Naive thymus-derived CD4-positive, alpha-beta T cell (primary cell): ENCODE results near the gene CYB561D1. TPM values are rescaled to one million over a fixed set of nuclear protein-coding genes. Genes with fewer than 3 reads are reported as not detected.

Source experiments
- ATAC-seq: fragments of 150-1000 bp; cut with Tn5 transposase; 2 replicates; pipeline ENCODE4 v1.10.0; 2021; ENCODE audit warnings: mild to moderate bottlenecking, moderate library complexity
- CTCF ChIA-PET: fragments of 350-600 bp; sonication (Branson Sonifier 250); formaldehyde crosslinking; loops from one replicate; lab custom pipeline; 2021; ENCODE audit warnings: antibody characterized with exemption; lab: Charles Lee
- POLR2A ChIA-PET: fragments of 350-600 bp; sonication (Branson Sonifier 250); formaldehyde crosslinking; loops from one replicate; lab custom pipeline; 2021; ENCODE audit warnings: antibody characterized with exemption, inconsistent platforms; lab: Charles Lee
- DNase-seq, 9 donors: peaks; one replicate each; pipeline versions ENCODE4 v3.0.0 to v3.0.0-alpha.2; 2020 to 2022; ENCODE audit warnings: mixed read lengths in 1 of 9
- H3K27ac ChIP-seq: one replicate; pipeline ENCODE4 v1.7.0; 2013; ENCODE audit warnings: mild to moderate bottlenecking, low read depth, low read length, moderate library complexity
- H3K27me3 ChIP-seq, 2 donors: one replicate each; pipeline ENCODE4 v1.7.0; 2013; ENCODE audit warnings: low read length in 2 of 2, mild to moderate bottlenecking in 2 of 2, moderate library complexity in 2 of 2; ENCODE audit not compliant: control insufficient read depth in 2 of 2, insufficient read depth in 2 of 2
- H3K36me3 ChIP-seq, 3 experiments: 1 replicate in 2 of 3; 2 replicates in 1 of 3; pipeline ENCODE4 v1.7.0; 2013; ENCODE audit warnings: low read length in 3 of 3, mild to moderate bottlenecking in 3 of 3, moderate library complexity in 1 of 3; ENCODE audit not compliant: insufficient read depth in 3 of 3, control insufficient read depth in 2 of 3
- H3K4me1 ChIP-seq, 2 donors: one replicate each; pipeline ENCODE4 v1.7.0; 2013; ENCODE audit warnings: low read length in 2 of 2, mild to moderate bottlenecking in 2 of 2, moderate library complexity in 1 of 2; ENCODE audit not compliant: control insufficient read depth in 2 of 2, insufficient read depth in 2 of 2
- H3K4me3 ChIP-seq: 2 replicates; pipeline ENCODE4 v1.7.0; 2013; ENCODE audit warnings: mild to moderate bottlenecking, low read length
- H3K9me3 ChIP-seq, 3 experiments: 1 replicate in 2 of 3; 2 replicates in 1 of 3; pipeline ENCODE4 v1.7.0; 2013; ENCODE audit warnings: low read length in 3 of 3; ENCODE audit not compliant: control insufficient read depth in 2 of 3
- H3K27ac Mint-ChIP-seq, 9 donors: one replicate each; pipeline ENCODE4 v1.8.0; 2020 to 2022; ENCODE audit warnings: mixed read lengths in 9 of 9, mild to moderate bottlenecking in 8 of 9, moderate library complexity in 5 of 9, inconsistent platforms in 2 of 9
- H3K27me3 Mint-ChIP-seq, 5 donors: one replicate each; pipeline ENCODE4 v1.8.0; 2021 to 2022; ENCODE audit warnings: mixed read lengths in 5 of 5, mild to moderate bottlenecking in 1 of 5
- H3K36me3 Mint-ChIP-seq, 5 donors: one replicate each; pipeline ENCODE4 v1.8.0; 2020 to 2022; ENCODE audit warnings: mixed read lengths in 5 of 5, mild to moderate bottlenecking in 3 of 5, inconsistent platforms in 1 of 5
- H3K4me1 Mint-ChIP-seq, 7 donors: one replicate each; pipeline ENCODE4 v1.8.0; 2020 to 2022; ENCODE audit warnings: mixed read lengths in 7 of 7, mild to moderate bottlenecking in 3 of 7, inconsistent platforms in 1 of 7
- H3K4me3 Mint-ChIP-seq, 10 donors: one replicate each; pipeline ENCODE4 v1.8.0; 2020 to 2022; ENCODE audit warnings: mild to moderate bottlenecking in 10 of 10, mixed read lengths in 10 of 10, moderate library complexity in 6 of 10, inconsistent platforms in 2 of 10
- H3K9me3 Mint-ChIP-seq, 11 donors: one replicate each; pipeline ENCODE4 v1.8.0; 2020 to 2022; ENCODE audit warnings: mixed read lengths in 11 of 11, mild to moderate bottlenecking in 4 of 11, inconsistent platforms in 1 of 11, moderate library complexity in 1 of 11
- intact Hi-C, 2 donors: fragments of 100-400 bp; cut with micrococcal nuclease; formaldehyde crosslinking; loops; one replicate each; pipeline ENCODE4 v1.15.1; 2023
- polyA plus RNA-seq, 2 donors: library from polyadenylated mRNA; unstranded; fragments of 300-500 nt; fragmentation: Illumina TruSeq; gene quantifications; one replicate each; pipeline ENCODE4 v1.2.3, GENCODE V29; 2021
- total RNA-seq, 6 experiments: library from RNA in 5 of 6; stranded (reverse) in 5 of 6; gene quantifications; 1 replicate in 5 of 6; 2 replicates in 1 of 6; pipeline ENCODE4 v1.2.3 and lab custom pipeline; 2021 to 2026

Gene CYB561D1
- total and polyA plus RNA-seq, 7 experiments from 2014 or later: 13.5 to 41.5 (median 24.1) TPM

- no peak for ATAC-seq
- Mint-ChIP-seq H3K4me1 (peaks cover 15 to 22% (median 20%) of the 10 kb centered on the region in 7 donors), H3K27ac (no peak overlapping the region), H3K27me3 (peaks cover 7 to 48% (median 25%) of the 10 kb centered on the region in 5 donors), H3K9me3 (no peaks in the 10 kb centered on the region), H3K4me3 (no peak overlapping the region), H3K36me3 (peaks cover 0 to 4% (median 0%) of the 10 kb centered on the region in 5 donors)
- H3K9me3 ChIP-seq: no peaks in the 10 kb centered on the region
- H3K27me3 ChIP-seq: no peaks in the 10 kb centered on the region
- H3K27ac ChIP-seq: no peak overlapping the region
- ChIA-PET CTCF (interaction anchor here (0.6 to 1.1 kb wide), 2 partner anchors 19 to 53 kb away, joined by 3 to 4 read pairs; no protein-coding TSS in a partner anchor), POLR2A (no interaction called here)
- intact Hi-C loops: no loop called here
- H3K4me1 ChIP-seq: peaks cover 0 to 5% of the 10 kb centered on the region in 2 donors
- H3K36me3 ChIP-seq: no peaks in the 10 kb centered on the region
- H3K4me3 ChIP-seq: no peak overlapping the region
- peak in 6 of 9 donors; percentile 36 to 56 (median 45) for DNase-seq
Measured at GRCh38 chr1:109478806-109479205, 15.1 kb upstream of the CYB561D1 start.

- Histone ChIP-seq H3K36me3 (no peaks in the 10 kb centered on the region), H3K4me3 (no peak overlapping the region), H3K9me3 (no peaks in the 10 kb centered on the region), H3K4me1 (peaks cover 2 to 6% of the 10 kb centered on the region in 2 donors), H3K27ac (no peak overlapping the region), H3K27me3 (no peaks in the 10 kb centered on the region)
- Mint-ChIP-seq H3K9me3 (no peaks in the 10 kb centered on the region), H3K27me3 (peaks cover 7 to 43% (median 23%) of the 10 kb centered on the region in 5 donors), H3K27ac (no peak overlapping the region), H3K36me3 (peaks cover 0 to 4% (median 0%) of the 10 kb centered on the region in 5 donors), H3K4me1 (peaks cover 18 to 25% (median 23%) of the 10 kb centered on the region in 7 donors), H3K4me3 (no peak overlapping the region)
- intact Hi-C loops: no loop called here
- DNase-seq: no peak
- ChIA-PET CTCF (interaction anchor here (1.1 kb wide), 1 partner anchor 18 kb away, joined by 4 read pairs; no protein-coding TSS in a partner anchor), POLR2A (no interaction called here)
- no peak for ATAC-seq
Measured at GRCh38 chr1:109479311-109479710, 14.6 kb upstream of the CYB561D1 start.

GRCh38 chr1:109479901-109480300 is 14.0 kb upstream of the CYB561D1 start:
- peaks cover 0 to 4% (median 0%) of the 10 kb centered on the region in 5 donors for H3K36me3 Mint-ChIP-seq
- intact Hi-C loops: loop anchor here (5.0 to 10.0 kb wide), 5 partner anchors 268 to 735 kb away; partner anchors contain the start of genes SARS1 (in 1 of the 2), STXBP3 (in 1 of the 2) and TMEM167B (in 1 of the 2)
- peak overlapping the region in 1 of 9 donors; percentile 44 for H3K27ac Mint-ChIP-seq
- DNase-seq (no peak), ATAC-seq (no peak)
- no peaks in the 10 kb centered on the region for H3K9me3 Mint-ChIP-seq
- H3K4me3 Mint-ChIP-seq: no peak overlapping the region
- ChIA-PET POLR2A (no interaction called here), CTCF (interaction anchor here (1.1 kb wide), 1 partner anchor 18 kb away, joined by 4 read pairs; no protein-coding TSS in a partner anchor)
- Histone ChIP-seq H3K27ac (no peak overlapping the region), H3K4me3 (no peak overlapping the region), H3K4me1 (peaks cover 7 to 12% of the 10 kb centered on the region in 2 donors), H3K36me3 (no peaks in the 10 kb centered on the region), H3K27me3 (no peaks in the 10 kb centered on the region), H3K9me3 (no peaks in the 10 kb centered on the region)
- H3K4me1 Mint-ChIP-seq: peaks cover 24 to 31% (median 29%) of the 10 kb centered on the region in 7 donors
- peaks cover 7 to 38% (median 20%) of the 10 kb centered on the region in 5 donors for H3K27me3 Mint-ChIP-seq

GRCh38 chr1:109481646-109482045 is 12.2 kb upstream of the CYB561D1 start:
- Histone ChIP-seq H3K9me3 (no peaks in the 10 kb centered on the region), H3K4me3 (no peak overlapping the region), H3K4me1 (peaks cover 9 to 14% of the 10 kb centered on the region in 2 donors), H3K27ac (no peak overlapping the region), H3K36me3 (peaks cover 0 to 8% (median 0%) of the 10 kb centered on the region in 3 experiments), H3K27me3 (no peaks in the 10 kb centered on the region)
- intact Hi-C loops: loop anchor here (2.0 to 10.0 kb wide), 8 partner anchors 21 to 737 kb away; partner anchors contain the start of genes SARS1 (in 1 of the 2), STXBP3 (in 1 of the 2), TMEM167B (in 1 of the 2) and WDR47 (in 1 of the 2)
- CTCF ChIA-PET: interaction anchor here (32.6 kb wide), 1 partner anchor 55 kb away, joined by 1240 read pairs; the partner anchor contains the start of gene GPR61
- Mint-ChIP-seq H3K4me1 (peaks cover 30 to 47% (median 39%) of the 10 kb centered on the region in 7 donors), H3K27ac (no peak overlapping the region), H3K9me3 (no peaks in the 10 kb centered on the region), H3K36me3 (peaks cover 0 to 7% (median 0%) of the 10 kb centered on the region in 5 donors), H3K4me3 (peak overlapping the region in 1 of 10 donors; percentile 8), H3K27me3 (peaks cover 0 to 26% (median 10%) of the 10 kb centered on the region in 5 donors)
- ATAC-seq (no peak), DNase-seq (no peak)
- POLR2A ChIA-PET: interaction anchor here (3.7 to 27.0 kb wide), 2 partner anchors 24 to 56 kb away, joined by 34 to 478 read pairs; partner anchors contain the start of genes AMIGO1, CYB561D1 and PSMA5

- Mint-ChIP-seq H3K9me3 (no peaks in the 10 kb centered on the region), H3K36me3 (peaks cover 0 to 7% (median 0%) of the 10 kb centered on the region in 5 donors), H3K27me3 (peaks cover 0 to 26% (median 7%) of the 10 kb centered on the region in 5 donors), H3K4me1 (peaks cover 30 to 48% (median 39%) of the 10 kb centered on the region in 7 donors), H3K4me3 (peak overlapping the region; percentile 14 to 99 (median 95)), H3K27ac (peak overlapping the region in 5 of 9 donors; percentile 65 to 94 (median 90))
- ATAC-seq (no peak), DNase-seq (no peak)
- ChIA-PET CTCF (interaction anchor here (0.6 to 32.6 kb wide), 4 partner anchors 11 to 329 kb away, joined by 3 to 1240 read pairs (median 218); partner anchors contain the start of genes AMIGO1, CYB561D1 and GPR61), POLR2A (interaction anchor here (0.6 to 27.0 kb wide), 4 partner anchors 24 to 789 kb away, joined by 4 to 478 read pairs (median 20); partner anchors contain the start of genes AMIGO1, CYB561D1, PSMA5 and PSRC1)
- Histone ChIP-seq H3K4me3 (no peak overlapping the region), H3K36me3 (peaks cover 0 to 11% (median 0%) of the 10 kb centered on the region in 3 experiments), H3K27me3 (no peaks in the 10 kb centered on the region), H3K4me1 (peaks cover 9 to 14% of the 10 kb centered on the region in 2 donors), H3K9me3 (no peaks in the 10 kb centered on the region), H3K27ac (no peak overlapping the region)
- intact Hi-C loops: loop anchor here (2.0 to 10.0 kb wide), 8 partner anchors 21 to 737 kb away; partner anchors contain the start of genes SARS1 (in 1 of the 2), STXBP3 (in 1 of the 2), TMEM167B (in 1 of the 2) and WDR47 (in 1 of the 2)
Measured at GRCh38 chr1:109482242-109482641, 11.7 kb upstream of the CYB561D1 start.
